CD4-positive, alpha-beta memory T cell (primary cell): ENCODE measurements around the gene ARF4. TPM values are rescaled to one million over a fixed set of nuclear protein-coding genes. Genes with fewer than 3 reads are reported as not detected.

Source experiments
- CTCF ChIA-PET: fragments of 350-600 bp; sonication (Branson Sonifier 250); formaldehyde crosslinking; loops from one replicate; lab custom pipeline; 2021; ENCODE audit warnings: inconsistent platforms; ENCODE audit not compliant: partially characterized antibody; lab: Charles Lee
- POLR2A ChIA-PET: fragments of 350-600 bp; sonication (Branson Sonifier 250); formaldehyde crosslinking; loops from one replicate; lab custom pipeline; 2021; ENCODE audit not compliant: partially characterized antibody; lab: Charles Lee
- DNase-seq, 5 donors: peaks; one replicate each; pipeline versions ENCODE4 v3.0.0 to v3.0.0-alpha.2; 2020 to 2022; ENCODE audit warnings: mixed read lengths in 1 of 5
- H3K27ac ChIP-seq: one replicate; pipeline ENCODE4 v1.7.0; 2013; ENCODE audit warnings: low read depth, low read length
- H3K27me3 ChIP-seq: 2 replicates; pipeline ENCODE4 v1.7.0; 2013; ENCODE audit warnings: mild to moderate bottlenecking, low read length, moderate library complexity; ENCODE audit not compliant: insufficient read depth
- H3K36me3 ChIP-seq: 2 replicates; pipeline ENCODE4 v1.7.0; 2013; ENCODE audit warnings: mild to moderate bottlenecking, low read length, moderate library complexity; ENCODE audit not compliant: insufficient read depth
- H3K4me1 ChIP-seq: 2 replicates; pipeline ENCODE4 v1.7.0; 2013; ENCODE audit warnings: mild to moderate bottlenecking, low read length, moderate library complexity; ENCODE audit not compliant: insufficient read depth
- H3K4me3 ChIP-seq, 2 donors: one replicate each; pipeline ENCODE4 v1.7.0; 2013; ENCODE audit warnings: low read length in 2 of 2, mild to moderate bottlenecking in 1 of 2
- H3K9me3 ChIP-seq, 2 donors: one replicate each; pipeline ENCODE4 v1.7.0; 2013; ENCODE audit warnings: low read length in 2 of 2, control low read depth in 1 of 2; ENCODE audit not compliant: control insufficient read depth in 1 of 2
- H3K27ac Mint-ChIP-seq, 7 donors: one replicate each; pipeline ENCODE4 v1.8.0; 2020 to 2021; ENCODE audit warnings: mixed read lengths in 7 of 7, mild to moderate bottlenecking in 6 of 7, inconsistent platforms in 3 of 7, moderate library complexity in 3 of 7
- H3K27me3 Mint-ChIP-seq, 2 donors: one replicate each; pipeline ENCODE4 v1.8.0; 2020 to 2021; ENCODE audit warnings: mixed read lengths in 2 of 2
- H3K36me3 Mint-ChIP-seq, 2 donors: one replicate each; pipeline ENCODE4 v1.8.0; 2020 to 2021; ENCODE audit warnings: mixed read lengths in 2 of 2, inconsistent platforms in 1 of 2, mild to moderate bottlenecking in 1 of 2
- H3K4me1 Mint-ChIP-seq, 4 donors: one replicate each; pipeline ENCODE4 v1.8.0; 2020 to 2021; ENCODE audit warnings: mixed read lengths in 4 of 4, mild to moderate bottlenecking in 1 of 4
- H3K4me3 Mint-ChIP-seq, 8 donors: one replicate each; pipeline ENCODE4 v1.8.0; 2020 to 2021; ENCODE audit warnings: mixed read lengths in 8 of 8, mild to moderate bottlenecking in 7 of 8, moderate library complexity in 6 of 8, inconsistent platforms in 3 of 8
- H3K9me3 Mint-ChIP-seq, 8 donors: one replicate each; pipeline ENCODE4 v1.8.0; 2020 to 2021; ENCODE audit warnings: mixed read lengths in 8 of 8, mild to moderate bottlenecking in 5 of 8, inconsistent platforms in 3 of 8, moderate library complexity in 1 of 8
- intact Hi-C: fragments of 100-400 bp; cut with micrococcal nuclease; formaldehyde crosslinking; loops from one replicate; pipeline ENCODE4 v1.15.1; 2023
- polyA plus RNA-seq, 2 donors: library from polyadenylated mRNA; unstranded; fragments of 300-500 nt; fragmentation: Illumina TruSeq; gene quantifications; one replicate each; pipeline ENCODE4 v1.2.3, GENCODE V29; 2021
- total RNA-seq, 2 experiments: library from RNA; stranded (reverse); gene quantifications; one replicate each; pipeline ENCODE4 v1.2.3, GENCODE V29; 2021

The ARF4 gene
- total and polyA plus RNA-seq, 4 experiments from 2014 or later: 55.8 to 197 (median 91.9) TPM

- ChIA-PET CTCF (interaction anchor here (0.9 kb wide), 1 partner anchor 10 kb away, joined by 3 read pairs; no protein-coding TSS in a partner anchor), POLR2A (interaction anchor here (1.8 kb wide), 1 partner anchor 10 kb away, joined by 7 read pairs; the partner anchor contains the start of gene ARF4)
- H3K9me3 Mint-ChIP-seq: no peaks in the 10 kb centered on the region
- Histone ChIP-seq H3K27me3 (no peaks in the 10 kb centered on the region), H3K27ac (no peak overlapping the region), H3K4me3 (no peak overlapping the region), H3K4me1 (peaks cover 28% of the 10 kb centered on the region), H3K36me3 (peaks cover 16% of the 10 kb centered on the region), H3K9me3 (no peaks in the 10 kb centered on the region)
- intact Hi-C loops: no loop called here
- DNase-seq: no peak
- H3K4me1 Mint-ChIP-seq: peaks cover 26 to 47% (median 35%) of the 10 kb centered on the region in 4 donors
- no peaks in the 10 kb centered on the region for H3K27me3 Mint-ChIP-seq
- no peak overlapping the region for H3K4me3 Mint-ChIP-seq
- peak overlapping the region in 1 of 7 donors; percentile 43 for H3K27ac Mint-ChIP-seq
- H3K36me3 Mint-ChIP-seq: peaks cover 8 to 32% of the 10 kb centered on the region in 2 donors
Observed at GRCh38 chr3:57586778-57587177, 10.4 kb downstream of the ARF4 start.

DNA sequence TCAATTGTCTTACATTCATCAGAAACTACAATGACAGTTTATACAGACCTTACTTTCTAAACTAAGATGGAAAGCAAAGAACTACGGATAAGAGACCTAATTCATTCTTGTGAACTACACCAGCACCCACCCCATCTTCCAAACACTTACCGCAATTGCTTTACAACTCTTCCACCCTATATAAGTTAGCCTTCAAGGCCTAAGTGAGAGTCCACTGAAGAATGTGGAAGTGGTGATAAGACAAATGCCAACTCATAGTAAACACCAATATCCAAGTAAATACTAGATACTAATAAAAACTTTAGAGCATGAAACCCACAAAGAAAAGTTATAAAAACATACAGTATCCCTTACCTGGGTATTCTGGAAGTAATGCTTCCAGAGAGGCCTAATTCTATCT lies 13.6 kb downstream of the ARF4 start:
- CTCF ChIA-PET: no interaction called here

DNA sequence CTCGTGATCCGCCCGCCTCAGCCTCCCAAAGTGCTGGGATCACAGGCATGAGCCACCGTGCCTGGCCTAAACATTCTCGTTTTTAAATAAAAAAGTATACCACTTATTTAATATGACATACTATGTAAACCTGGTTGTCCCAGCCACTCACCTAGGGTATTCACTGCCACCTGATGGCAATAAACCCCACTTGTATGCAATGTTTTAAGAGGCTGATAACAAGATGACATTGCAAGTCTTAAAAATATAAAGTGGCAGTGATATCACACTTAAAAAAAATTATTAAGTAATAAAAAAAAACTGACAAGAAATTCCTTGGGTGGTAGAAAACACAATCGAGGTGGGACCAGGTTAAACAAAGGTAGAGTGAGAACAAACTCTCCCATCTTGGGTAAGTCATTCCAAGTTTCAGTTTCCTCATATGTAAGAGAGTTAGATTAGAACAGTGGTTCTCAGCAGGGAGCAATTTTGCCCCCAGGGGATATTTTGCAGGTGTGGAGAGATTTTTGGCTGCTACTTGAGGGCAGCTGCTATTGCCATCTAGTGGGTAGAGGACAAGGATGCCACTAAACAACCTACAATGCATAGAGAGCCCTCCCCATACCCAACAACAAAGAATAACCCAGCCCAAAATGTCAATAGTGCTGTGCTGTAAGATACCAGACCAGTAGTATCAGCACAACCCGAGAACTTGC lies 14.5 kb downstream of the ARF4 start:
- Mint-ChIP-seq H3K4me3 (no peak overlapping the region), H3K9me3 (no peaks in the 10 kb centered on the region), H3K27ac (peak overlapping the region in 4 of 7 donors; percentile 5 to 68 (median 45)), H3K27me3 (no peaks in the 10 kb centered on the region), H3K4me1 (peaks cover 16 to 37% (median 28%) of the 10 kb centered on the region in 4 donors), H3K36me3 (peaks cover 10 to 45% of the 10 kb centered on the region in 2 donors)
- POLR2A ChIA-PET: interaction anchor here (2.4 to 4.5 kb wide), 2 partner anchors 14 to 26 kb away, joined by 10 to 30 read pairs; partner anchors contain the start of genes ARF4 and PDE12
- no peaks in the 10 kb centered on the region for H3K27me3 ChIP-seq
- no peak overlapping the region for H3K4me3 ChIP-seq
- peaks cover 24% of the 10 kb centered on the region for H3K4me1 ChIP-seq
- H3K27ac ChIP-seq: no peak overlapping the region
- CTCF ChIA-PET: no interaction called here
- H3K36me3 ChIP-seq: peaks cover 19% of the 10 kb centered on the region
- no peaks in the 10 kb centered on the region for H3K9me3 ChIP-seq
- DNase-seq: peak in 1 of 5 donors; percentile 14
- intact Hi-C loops: no loop called here

More for the DNA sequence above, 13.6 kb downstream of the ARF4 start:
- Histone ChIP-seq H3K27me3 (no peaks in the 10 kb centered on the region), H3K36me3 (peaks cover 19% of the 10 kb centered on the region), H3K4me1 (peaks cover 28% of the 10 kb centered on the region), H3K9me3 (no peaks in the 10 kb centered on the region), H3K4me3 (no peak overlapping the region), H3K27ac (no peak overlapping the region)
- intact Hi-C loops: no loop called here
- Mint-ChIP-seq H3K4me1 (peaks cover 19 to 43% (median 28%) of the 10 kb centered on the region in 4 donors), H3K27me3 (no peaks in the 10 kb centered on the region), H3K9me3 (no peaks in the 10 kb centered on the region), H3K27ac (peak overlapping the region in 2 of 7 donors; percentile 47 to 59), H3K4me3 (no peak overlapping the region), H3K36me3 (peaks cover 10 to 43% of the 10 kb centered on the region in 2 donors)
- POLR2A ChIA-PET: no interaction called here
- no peak for DNase-seq

DNA sequence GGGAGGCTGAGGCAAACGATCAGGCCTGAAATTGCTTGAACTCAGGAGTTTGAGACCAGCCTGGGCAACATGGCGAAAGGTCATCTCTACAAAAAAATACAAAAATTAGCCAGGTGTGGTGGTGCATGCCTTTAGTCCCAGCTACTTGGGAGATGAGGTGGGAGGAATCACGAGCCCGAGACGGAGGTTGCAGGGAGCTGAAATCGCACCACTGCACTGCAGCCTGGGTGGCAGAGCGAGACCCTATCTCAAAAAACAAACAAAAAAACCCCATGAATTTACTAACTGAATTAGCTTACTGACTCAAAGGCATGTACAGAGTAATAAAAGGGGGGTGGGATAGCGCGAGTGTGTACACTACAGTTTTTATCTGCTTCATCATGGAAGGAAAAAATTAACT lies 19.3 kb downstream of the ARF4 start:
- DNase-seq: no peak
- H3K9me3 Mint-ChIP-seq: no peaks in the 10 kb centered on the region
- Histone ChIP-seq H3K4me1 (peaks cover under 1% of the 10 kb centered on the region), H3K4me3 (no peak overlapping the region), H3K36me3 (peaks cover 38% of the 10 kb centered on the region), H3K27ac (no peak overlapping the region), H3K27me3 (no peaks in the 10 kb centered on the region), H3K9me3 (no peaks in the 10 kb centered on the region)
- no peaks in the 10 kb centered on the region for H3K27me3 Mint-ChIP-seq
- ChIA-PET POLR2A (no interaction called here), CTCF (interaction anchor here (0.8 kb wide), 1 partner anchor 18 kb away, joined by 3 read pairs; no protein-coding TSS in a partner anchor)
- H3K4me1 Mint-ChIP-seq: peaks cover 12 to 22% (median 14%) of the 10 kb centered on the region in 4 donors
- intact Hi-C loops: no loop called here
- no peak overlapping the region for H3K4me3 Mint-ChIP-seq
- H3K27ac Mint-ChIP-seq: peak overlapping the region in 6 of 7 donors; percentile 19 to 83 (median 54)
- peaks cover 33 to 61% of the 10 kb centered on the region in 2 donors for H3K36me3 Mint-ChIP-seq

DNA sequence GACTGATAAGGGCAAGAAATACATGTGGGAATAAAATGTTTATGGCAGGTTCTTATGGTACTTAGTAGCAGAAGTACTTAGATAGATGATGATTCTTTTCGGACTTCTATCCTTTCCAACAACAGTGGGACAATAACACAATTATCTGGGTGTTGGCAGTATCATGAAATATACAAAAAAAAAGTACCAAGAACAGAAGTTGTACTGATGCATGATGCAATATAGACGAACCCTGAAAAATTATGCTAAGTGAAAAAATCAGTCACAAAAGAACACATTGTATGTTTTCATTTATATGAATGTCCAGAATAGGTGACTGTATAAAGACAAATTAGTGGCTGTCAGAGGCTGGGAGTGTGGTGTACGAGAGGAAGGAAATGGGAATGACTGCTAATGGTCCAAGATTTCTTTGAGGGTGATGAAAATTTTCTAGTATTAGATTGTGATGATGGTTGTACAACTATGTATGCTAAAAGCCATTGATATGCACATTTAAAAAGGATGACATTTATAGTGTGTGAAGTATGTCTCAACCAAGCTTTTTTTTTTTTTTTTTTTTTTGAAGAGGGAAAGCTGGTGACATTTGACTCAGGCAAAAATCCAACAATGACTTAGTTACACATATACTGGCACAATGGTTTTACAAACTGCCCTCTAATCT lies 21.0 kb downstream of the ARF4 start:
- H3K4me3 ChIP-seq: no peak overlapping the region
- POLR2A ChIA-PET: no interaction called here

GRCh38 chr3:57572096-57572495 lies 25.0 kb downstream of the ARF4 start:
- no peaks in the 10 kb centered on the region for H3K9me3 ChIP-seq
- H3K4me1 ChIP-seq: no peaks in the 10 kb centered on the region
- ChIA-PET CTCF (interaction anchor here (0.9 kb wide), 1 partner anchor 9 kb away, joined by 3 read pairs; no protein-coding TSS in a partner anchor), POLR2A (no interaction called here)
- intact Hi-C loops: no loop called here
- H3K27me3 Mint-ChIP-seq: no peaks in the 10 kb centered on the region
- no peak overlapping the region for H3K27ac ChIP-seq
- no peak for DNase-seq
- peaks cover 10 to 13% (median 11%) of the 10 kb centered on the region in 4 donors for H3K4me1 Mint-ChIP-seq
- no peaks in the 10 kb centered on the region for H3K9me3 Mint-ChIP-seq
- H3K4me3 ChIP-seq: no peak overlapping the region
- no peak overlapping the region for H3K4me3 Mint-ChIP-seq
- H3K27ac Mint-ChIP-seq: peak overlapping the region in 4 of 7 donors; percentile 36 to 59 (median 49)
- peaks cover 34 to 59% of the 10 kb centered on the region in 2 donors for H3K36me3 Mint-ChIP-seq
- H3K27me3 ChIP-seq: no peaks in the 10 kb centered on the region
- H3K36me3 ChIP-seq: peaks cover 38% of the 10 kb centered on the region

More for the DNA sequence above, 21.0 kb downstream of the ARF4 start:
- peaks cover 34% of the 10 kb centered on the region for H3K36me3 ChIP-seq
- no peak for DNase-seq
- CTCF ChIA-PET: interaction anchor here (0.9 kb wide), 1 partner anchor 20 kb away, joined by 3 read pairs; no protein-coding TSS in a partner anchor
- no peaks in the 10 kb centered on the region for H3K27me3 Mint-ChIP-seq
- H3K9me3 ChIP-seq: no peaks in the 10 kb centered on the region
- no peaks in the 10 kb centered on the region for H3K27me3 ChIP-seq
- H3K4me1 ChIP-seq: no peaks in the 10 kb centered on the region
- intact Hi-C loops: no loop called here
- H3K27ac ChIP-seq: no peak overlapping the region
- peak overlapping the region in 1 of 8 donors; percentile 15 for H3K4me3 Mint-ChIP-seq
- H3K36me3 Mint-ChIP-seq: peaks cover 39 to 64% of the 10 kb centered on the region in 2 donors
- H3K9me3 Mint-ChIP-seq: no peaks in the 10 kb centered on the region
- H3K4me1 Mint-ChIP-seq: peaks cover 13 to 23% (median 13%) of the 10 kb centered on the region in 4 donors
- H3K27ac Mint-ChIP-seq: peak overlapping the region in 6 of 7 donors; percentile 43 to 86 (median 70)

DNA sequence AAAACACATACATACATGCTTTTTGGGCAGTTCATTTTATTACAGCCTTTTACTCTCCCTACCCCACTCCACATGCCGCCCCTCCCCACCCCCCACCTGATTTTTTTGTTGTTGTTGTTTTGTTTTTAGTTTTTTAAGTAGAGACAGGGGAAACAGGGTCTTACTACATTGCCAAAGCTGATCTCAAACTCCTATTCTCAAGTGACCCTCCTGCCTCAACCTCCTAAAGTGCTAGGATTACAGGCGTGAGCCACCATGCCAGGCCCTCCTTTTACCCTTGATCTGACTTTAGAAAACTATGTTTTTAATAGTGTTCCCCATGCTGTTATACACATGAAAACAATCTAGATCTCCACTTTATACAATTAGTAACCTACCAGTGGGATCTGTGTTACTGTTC lies 26.3 kb downstream of the ARF4 start:
- no peaks in the 10 kb centered on the region for H3K9me3 Mint-ChIP-seq
- H3K4me1 ChIP-seq: no peaks in the 10 kb centered on the region
- H3K4me3 Mint-ChIP-seq: no peak overlapping the region
- no peaks in the 10 kb centered on the region for H3K9me3 ChIP-seq
- intact Hi-C loops: no loop called here
- peaks cover 30% of the 10 kb centered on the region for H3K36me3 ChIP-seq
- peaks cover 34 to 53% of the 10 kb centered on the region in 2 donors for H3K36me3 Mint-ChIP-seq
- H3K27me3 ChIP-seq: no peaks in the 10 kb centered on the region
- no peak for DNase-seq
- CTCF ChIA-PET: no interaction called here
- H3K4me3 ChIP-seq: no peak overlapping the region
- H3K27ac Mint-ChIP-seq: peak overlapping the region in 3 of 7 donors; percentile 22 to 77 (median 30)
- POLR2A ChIA-PET: no interaction called here
- no peaks in the 10 kb centered on the region for H3K27me3 Mint-ChIP-seq
- no peak overlapping the region for H3K27ac ChIP-seq
- peaks cover 3 to 8% (median 7%) of the 10 kb centered on the region in 4 donors for H3K4me1 Mint-ChIP-seq
